Osteoblast (primary cell): ENCODE measurements around the gene CIAO3. TPM values are rescaled to one million over a fixed set of nuclear protein-coding genes. Genes with fewer than 3 reads are reported as not detected.

Experiments
- DNase-seq: peaks from one replicate; pipeline ENCODE4 v3.0.0; 2011; ENCODE audit warnings: low spot score, mixed read lengths; ENCODE audit not compliant: insufficient read length; ENCODE audit errors: missing footprints
- H2AFZ ChIP-seq: 2 replicates; pipeline ENCODE4 v1.6.0; 2011; ENCODE audit warnings: mild to moderate bottlenecking, low read length
- H3K27ac ChIP-seq: 2 replicates; pipeline ENCODE4 v1.5.1; 2011; ENCODE audit warnings: mild to moderate bottlenecking, low read depth, low read length, moderate library complexity
- H3K27me3 ChIP-seq: 2 replicates; pipeline ENCODE4 v1.6.0; 2012; ENCODE audit warnings: mild to moderate bottlenecking, control low read depth, inconsistent platforms, low read length, moderate library complexity; ENCODE audit not compliant: insufficient read depth
- H3K36me3 ChIP-seq: 2 replicates; pipeline ENCODE4 v1.5.1; 2011; ENCODE audit warnings: mild to moderate bottlenecking, low read length, control low read depth, moderate library complexity; ENCODE audit not compliant: insufficient read depth
- H3K4me1 ChIP-seq: 2 replicates; pipeline ENCODE4 v1.5.1; 2011; ENCODE audit warnings: mild to moderate bottlenecking, low read length, control low read depth, moderate library complexity; ENCODE audit not compliant: insufficient read depth
- H3K4me2 ChIP-seq: 2 replicates; pipeline ENCODE4 v1.6.0; 2011; ENCODE audit warnings: mild to moderate bottlenecking, low read length; ENCODE audit not compliant: insufficient read depth
- H3K4me3 ChIP-seq: fragments of 200-600 bp; sonication (generic); 3 replicates; pipeline ENCODE4 v1.5.1; 2012; ENCODE audit warnings: mild to moderate bottlenecking, low read length, inconsistent platforms; ENCODE audit not compliant: insufficient read depth
- H3K79me2 ChIP-seq: 2 replicates; pipeline ENCODE4 v1.6.0; 2012; ENCODE audit warnings: mild to moderate bottlenecking, low read length, control low read depth, inconsistent platforms; ENCODE audit not compliant: insufficient read depth
- H3K9me3 ChIP-seq: 2 replicates; pipeline ENCODE4 v1.5.1; 2011; ENCODE audit warnings: low read depth, low read length, control low read depth
- H4K20me1 ChIP-seq: 2 replicates; pipeline ENCODE4 v1.6.0; 2012; ENCODE audit warnings: mild to moderate bottlenecking, low read length, control low read depth; ENCODE audit not compliant: insufficient read depth
- CTCF ChIP-seq: IDR thresholded peaks from 2 replicates; pipeline ENCODE4 v1.5.1; 2011; ENCODE audit warnings: mild to moderate bottlenecking, low read depth, low read length, moderate library complexity; ENCODE audit errors: extremely low read depth
- total RNA-seq: library from RNA; depleted of rRNA; stranded (reverse); fragments of >200 nt; gene quantifications from 2 replicates; pipeline ENCODE4 v1.2.3, GENCODE V29; 2012

The CIAO3 gene
- total RNA-seq, 1 donor, result 32.2 TPM

- Histone ChIP-seq H3K4me2 (no peak overlapping the region), H3K4me1 (no peaks in the 10 kb centered on the region), H3K27ac (no peak overlapping the region), H3K36me3 (peaks cover 5% of the 10 kb centered on the region), H3K4me3 (no peak overlapping the region), H2AFZ (no peak overlapping the region), H3K27me3 (peaks cover 6% of the 10 kb centered on the region), H3K9me3 (no peaks in the 10 kb centered on the region), H4K20me1 (peaks cover 13% of the 10 kb centered on the region), H3K79me2 (no peaks in the 10 kb centered on the region)
- TF ChIP-seq CTCF, result no peak
- DNase-seq, result no peak
Observed at GRCh38 chr16:781346-782010, 40.7 kb upstream of the CIAO3 start.

- no peak for DNase-seq
- Histone ChIP-seq H3K79me2 (no peaks in the 10 kb centered on the region), H3K4me3 (no peak overlapping the region), H4K20me1 (peaks cover 3% of the 10 kb centered on the region), H3K36me3 (no peaks in the 10 kb centered on the region), H3K4me1 (no peaks in the 10 kb centered on the region), H3K27ac (no peak overlapping the region), H2AFZ (no peak overlapping the region), H3K9me3 (no peaks in the 10 kb centered on the region), H3K4me2 (no peak overlapping the region), H3K27me3 (peaks cover 6% of the 10 kb centered on the region)
- TF ChIP-seq CTCF, result no peak
Observed at GRCh38 chr16:780296-780695, 39.5 kb upstream of the CIAO3 start.

- H3K36me3 ChIP-seq, result no peaks in the 10 kb centered on the region
- H3K4me3 ChIP-seq, result no peak overlapping the region
- H3K27ac ChIP-seq, result no peak overlapping the region
- no peak for TF ChIP-seq CTCF
- no peak for DNase-seq
- no peak overlapping the region for H3K4me2 ChIP-seq
- no peaks in the 10 kb centered on the region for H3K79me2 ChIP-seq
- H2AFZ ChIP-seq, result no peak overlapping the region
- H3K4me1 ChIP-seq, result no peaks in the 10 kb centered on the region
- H4K20me1 ChIP-seq, result no peaks in the 10 kb centered on the region
- H3K9me3 ChIP-seq, result no peaks in the 10 kb centered on the region
- H3K27me3 ChIP-seq, result peaks cover 6% of the 10 kb centered on the region
Observed at GRCh38 chr16:779561-779960, 38.8 kb upstream of the CIAO3 start.

- no peaks in the 10 kb centered on the region for H3K36me3 ChIP-seq
- no peaks in the 10 kb centered on the region for H4K20me1 ChIP-seq
- H3K4me2 ChIP-seq, result no peak overlapping the region
- H3K27me3 ChIP-seq, result peaks cover 6% of the 10 kb centered on the region
- no peak overlapping the region for H3K27ac ChIP-seq
- no peak overlapping the region for H3K4me3 ChIP-seq
- H3K79me2 ChIP-seq, result no peaks in the 10 kb centered on the region
- no peaks in the 10 kb centered on the region for H3K4me1 ChIP-seq
- DNase-seq, result no peak
- TF ChIP-seq CTCF, result no peak
- no peaks in the 10 kb centered on the region for H3K9me3 ChIP-seq
- H2AFZ ChIP-seq, result no peak overlapping the region
Observed at GRCh38 chr16:778909-779527, 38.2 kb upstream of the CIAO3 start.
